Measurements from ENCODE around the gene CACNA1E. TPM values are rescaled to one million over a fixed set of nuclear protein-coding genes. Genes with fewer than 3 reads are reported as not detected.

The CACNA1E gene
- total RNA-seq, 1 experiment from 2014 or later = 0.05 TPM

DNA sequence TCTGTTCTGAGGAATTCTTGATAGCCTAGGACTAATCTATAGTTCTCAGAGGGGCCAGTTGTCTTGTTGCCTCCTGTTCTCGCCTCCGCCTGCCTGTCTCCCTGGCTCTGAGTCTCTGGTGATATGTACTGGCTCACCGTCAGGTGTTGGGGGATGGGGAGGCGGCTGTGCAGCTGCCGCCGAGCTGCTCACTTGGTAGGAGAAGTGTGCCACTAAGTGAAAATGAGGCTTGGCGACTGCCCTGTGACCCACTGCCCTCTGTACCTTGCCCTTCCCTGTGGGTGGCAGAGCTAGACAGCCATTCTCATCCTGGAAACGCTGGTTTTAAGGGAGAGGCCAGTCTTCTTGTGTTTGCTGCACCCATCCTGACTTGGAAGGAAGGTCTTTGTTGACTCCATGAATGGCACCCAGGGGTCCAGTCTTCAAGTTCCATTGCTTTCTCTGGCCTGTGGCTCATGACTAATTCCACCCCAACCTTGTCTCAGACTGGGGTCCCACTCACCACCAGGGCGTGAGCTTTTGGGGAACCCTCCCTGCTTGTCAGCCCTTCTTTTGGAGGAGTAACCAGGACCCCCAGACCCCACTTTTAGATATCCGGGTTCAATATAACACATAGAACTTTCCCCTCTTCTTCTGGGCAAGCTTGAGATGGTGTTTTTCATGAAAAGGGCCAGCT lies 120.6 kb downstream of the CACNA1E start:
- CTCF ChIA-PET = no interaction called here
- POLR2A ChIA-PET = no interaction called here
- Mint-ChIP-seq H3K27me3 (ENCODE audit: insufficient read depth, unreplicated experiment) (peaks cover 37% of the 10 kb centered on the region), H3K36me3 (ENCODE audit: insufficient read depth, unreplicated experiment) (no peaks in the 10 kb centered on the region), H3K4me3 (ENCODE audit: unreplicated experiment) (no peak overlapping the region), H3K9me3 (ENCODE audit: unreplicated experiment) (no peaks in the 10 kb centered on the region), H3K27ac (ENCODE audit: low read depth, unreplicated experiment) (no peak overlapping the region), H3K4me1 (ENCODE audit: insufficient read depth, unreplicated experiment) (no peaks in the 10 kb centered on the region)
- intact Hi-C loops (cut with micrococcal nuclease) = no loop called here
- TF ChIP-seq, protein P1, sequence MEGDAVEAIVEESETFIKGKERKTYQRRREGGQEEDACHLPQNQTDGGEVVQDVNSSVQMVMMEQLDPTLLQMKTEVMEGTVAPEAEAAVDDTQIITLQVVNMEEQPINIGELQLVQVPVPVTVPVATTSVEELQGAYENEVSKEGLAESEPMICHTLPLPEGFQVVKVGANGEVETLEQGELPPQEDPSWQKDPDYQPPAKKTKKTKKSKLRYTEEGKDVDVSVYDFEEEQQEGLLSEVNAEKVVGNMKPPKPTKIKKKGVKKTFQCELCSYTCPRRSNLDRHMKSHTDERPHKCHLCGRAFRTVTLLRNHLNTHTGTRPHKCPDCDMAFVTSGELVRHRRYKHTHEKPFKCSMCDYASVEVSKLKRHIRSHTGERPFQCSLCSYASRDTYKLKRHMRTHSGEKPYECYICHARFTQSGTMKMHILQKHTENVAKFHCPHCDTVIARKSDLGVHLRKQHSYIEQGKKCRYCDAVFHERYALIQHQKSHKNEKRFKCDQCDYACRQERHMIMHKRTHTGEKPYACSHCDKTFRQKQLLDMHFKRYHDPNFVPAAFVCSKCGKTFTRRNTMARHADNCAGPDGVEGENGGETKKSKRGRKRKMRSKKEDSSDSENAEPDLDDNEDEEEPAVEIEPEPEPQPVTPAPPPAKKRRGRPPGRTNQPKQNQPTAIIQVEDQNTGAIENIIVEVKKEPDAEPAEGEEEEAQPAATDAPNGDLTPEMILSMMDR (IDR thresholded peaks at IDR 0.05; ENCODE audit: unreplicated experiment) = no peak
- no TSS peak for BruUV-seq (replicated peaks)
- DNase-seq (ENCODE audit: unreplicated experiment) = no peak

DNA sequence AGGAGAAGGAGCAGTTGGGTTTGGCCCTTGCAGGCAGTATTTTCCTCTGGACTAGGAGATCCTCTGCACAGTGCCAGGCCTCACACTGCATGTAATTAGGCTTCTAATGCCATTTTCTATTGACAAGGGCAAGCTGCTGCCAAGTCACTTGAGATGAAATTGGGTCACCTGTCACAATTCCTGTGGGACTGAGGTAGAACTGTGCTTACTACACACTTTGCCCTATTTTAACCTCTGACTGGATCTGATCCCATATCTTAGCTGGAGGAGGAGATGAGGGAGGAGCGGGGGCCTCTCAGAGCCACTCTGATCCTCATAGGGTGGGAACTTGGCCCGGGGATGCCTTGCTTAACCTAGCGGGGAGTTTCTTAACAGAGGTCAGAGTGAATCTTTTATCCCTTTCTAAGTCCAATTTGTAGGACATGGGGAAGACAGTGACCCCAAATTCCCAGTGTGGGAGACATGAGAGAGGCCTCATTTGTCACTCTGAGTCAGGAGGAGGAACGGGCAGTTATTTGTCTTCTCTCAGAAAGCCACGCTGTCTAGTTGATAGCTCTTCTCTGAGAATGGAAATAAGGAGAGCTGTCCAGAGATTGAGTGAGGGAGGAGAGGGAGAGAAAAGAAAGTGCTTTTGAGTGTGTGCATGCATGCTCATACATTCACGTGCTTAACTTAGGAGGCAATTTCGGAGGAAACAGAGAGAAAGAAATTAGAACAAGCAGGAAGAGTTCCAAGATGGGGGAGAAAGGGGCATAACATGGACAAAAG lies 121.3 kb downstream of the CACNA1E start:
- H3K27ac Mint-ChIP-seq (ENCODE audit: low read depth, unreplicated experiment) = no peak overlapping the region
- BruUV-seq (replicated peaks) = no TSS peak
- TF ChIP-seq, protein P1 (IDR thresholded peaks at IDR 0.05; ENCODE audit: unreplicated experiment) = no peak

DNA sequence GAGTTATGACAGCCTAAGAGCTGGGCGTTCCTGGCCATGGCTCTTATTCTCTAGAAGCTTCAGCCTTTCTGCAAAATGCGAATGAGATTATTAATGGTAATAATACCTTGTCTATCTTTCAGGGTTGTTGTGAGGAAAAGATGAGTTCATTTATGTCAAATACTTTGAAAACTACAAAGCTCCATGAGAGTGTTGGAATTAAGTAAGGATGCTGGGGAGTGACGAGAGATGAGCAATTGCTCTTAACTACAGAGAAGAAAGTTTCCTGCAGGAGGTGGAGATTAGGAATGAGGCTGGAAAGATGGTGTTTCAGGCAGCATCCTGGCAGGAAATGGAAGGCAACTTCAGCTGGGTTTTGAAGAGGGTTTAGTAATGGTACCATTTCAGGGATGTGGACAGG lies 124.2 kb downstream of the CACNA1E start:
- H3K4me3 Mint-ChIP-seq (ENCODE audit: unreplicated experiment) = no peak overlapping the region
- ChIA-PET POLR2A (interaction anchor here (0.7 to 1.1 kb wide), 2 partner anchors 10 to 18 kb away, joined by 3 read pairs; no protein-coding TSS in a partner anchor), CTCF (interaction anchor here (0.5 to 0.8 kb wide), 3 partner anchors 10 to 329 kb away, joined by 3 read pairs; no protein-coding TSS in a partner anchor)
- H3K36me3 Mint-ChIP-seq (ENCODE audit: insufficient read depth, unreplicated experiment) = no peaks in the 10 kb centered on the region
- no TSS peak for BruUV-seq (replicated peaks)
- peaks cover 38% of the 10 kb centered on the region for H3K27me3 Mint-ChIP-seq (ENCODE audit: insufficient read depth, unreplicated experiment)
- no peaks in the 10 kb centered on the region for H3K9me3 Mint-ChIP-seq (ENCODE audit: unreplicated experiment)
- no peak for DNase-seq (ENCODE audit: unreplicated experiment)
- no peaks in the 10 kb centered on the region for H3K4me1 Mint-ChIP-seq (ENCODE audit: insufficient read depth, unreplicated experiment)
- H3K27ac Mint-ChIP-seq (ENCODE audit: low read depth, unreplicated experiment) = no peak overlapping the region
- intact Hi-C loops (cut with micrococcal nuclease) = no loop called here
- TF ChIP-seq, protein P1 (IDR thresholded peaks at IDR 0.05; ENCODE audit: unreplicated experiment) = no peak

More for the DNA sequence above, 121.3 kb downstream of the CACNA1E start:
- no peaks in the 10 kb centered on the region for H3K4me1 Mint-ChIP-seq (ENCODE audit: insufficient read depth, unreplicated experiment)
- ChIA-PET POLR2A (interaction anchor here (0.6 kb wide), 1 partner anchor 99 kb away, joined by 3 read pairs; no protein-coding TSS in a partner anchor), CTCF (interaction anchor here (0.6 to 0.7 kb wide), 4 partner anchors 9 to 465 kb away, joined by 3 to 4 read pairs (median 3); no protein-coding TSS in a partner anchor)
- no peak for DNase-seq (ENCODE audit: unreplicated experiment)
- peaks cover 38% of the 10 kb centered on the region for H3K27me3 Mint-ChIP-seq (ENCODE audit: insufficient read depth, unreplicated experiment)
- no peaks in the 10 kb centered on the region for H3K9me3 Mint-ChIP-seq (ENCODE audit: unreplicated experiment)
- intact Hi-C loops (cut with micrococcal nuclease) = no loop called here
- H3K4me3 Mint-ChIP-seq (ENCODE audit: unreplicated experiment) = no peak overlapping the region
- no peaks in the 10 kb centered on the region for H3K36me3 Mint-ChIP-seq (ENCODE audit: insufficient read depth, unreplicated experiment)

DNA sequence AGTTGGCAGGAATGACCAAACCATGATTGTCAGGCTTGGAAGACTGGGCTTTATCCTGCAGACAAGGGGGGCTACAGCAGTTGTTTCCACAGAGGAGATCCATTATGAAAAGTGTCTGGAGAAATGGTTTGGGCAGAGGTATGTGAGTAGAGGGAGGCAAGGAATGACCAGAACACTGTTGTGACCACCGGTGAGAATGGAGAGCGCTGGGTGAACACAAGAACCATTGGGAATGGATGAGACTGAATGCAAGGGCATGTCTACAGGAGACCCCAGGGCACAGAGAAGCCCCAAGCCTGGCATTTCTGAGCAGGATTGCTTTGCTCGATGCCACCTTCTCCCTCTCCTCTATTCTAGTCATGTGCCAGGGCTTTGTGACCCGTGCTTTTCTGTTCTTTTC lies 125.1 kb downstream of the CACNA1E start:
- Mint-ChIP-seq H3K9me3 (ENCODE audit: unreplicated experiment) (no peaks in the 10 kb centered on the region), H3K4me3 (ENCODE audit: unreplicated experiment) (no peak overlapping the region), H3K27ac (ENCODE audit: low read depth, unreplicated experiment) (no peak overlapping the region), H3K4me1 (ENCODE audit: insufficient read depth, unreplicated experiment) (no peaks in the 10 kb centered on the region), H3K27me3 (ENCODE audit: insufficient read depth, unreplicated experiment) (peaks cover 38% of the 10 kb centered on the region), H3K36me3 (ENCODE audit: insufficient read depth, unreplicated experiment) (no peaks in the 10 kb centered on the region)
- no peak for DNase-seq (ENCODE audit: unreplicated experiment)
- ChIA-PET CTCF (interaction anchor here (0.5 kb wide), 1 partner anchor 131 kb away, joined by 3 read pairs; no protein-coding TSS in a partner anchor), POLR2A (no interaction called here)
- intact Hi-C loops (cut with micrococcal nuclease) = no loop called here
- TF ChIP-seq, protein P1 (IDR thresholded peaks at IDR 0.05; ENCODE audit: unreplicated experiment) = no peak
- BruUV-seq (replicated peaks) = no TSS peak

All from MCF 10A (cell line).